HG02678 (cell line): Measurements from ENCODE around the gene SLC35G1.

Experiments used
- ATAC-seq: cut with Tn5 transposase; IDR thresholded peaks from one replicate; pipeline ENCODE4 v1.9.1; 2021; ENCODE audit warnings: mild to moderate bottlenecking, moderate library complexity; ENCODE audit not compliant: unreplicated experiment

SLC35G1 gene, protein sequence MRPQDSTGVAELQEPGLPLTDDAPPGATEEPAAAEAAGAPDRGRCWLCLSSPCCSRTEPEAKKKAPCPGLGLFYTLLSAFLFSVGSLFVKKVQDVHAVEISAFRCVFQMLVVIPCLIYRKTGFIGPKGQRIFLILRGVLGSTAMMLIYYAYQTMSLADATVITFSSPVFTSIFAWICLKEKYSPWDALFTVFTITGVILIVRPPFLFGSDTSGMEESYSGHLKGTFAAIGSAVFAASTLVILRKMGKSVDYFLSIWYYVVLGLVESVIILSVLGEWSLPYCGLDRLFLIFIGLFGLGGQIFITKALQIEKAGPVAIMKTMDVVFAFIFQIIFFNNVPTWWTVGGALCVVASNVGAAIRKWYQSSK

GRCh38 chr10:93893646-93894515, at the start of gene SLC35G1:
TSS of gene SLC35G1 (plus strand) at chr10:93893978. CDS start at chr10:93894034, 56 bp downstream.
- ATAC-seq = peak; percentile 94

- no peak for ATAC-seq
Observed at GRCh38 chr10:93844979-93845626, 48.7 kb upstream of the SLC35G1 start.

- ATAC-seq = no peak
Observed at GRCh38 chr10:93849593-93849992, 44.2 kb upstream of the SLC35G1 start.

- ATAC-seq = no peak
Observed at GRCh38 chr10:93850031-93851015, 43.5 kb upstream of the SLC35G1 start.

- ATAC-seq = no peak
Observed at GRCh38 chr10:93851169-93851568, 42.6 kb upstream of the SLC35G1 start.

- ATAC-seq = no peak
Observed at GRCh38 chr10:93852476-93853095, 41.2 kb upstream of the SLC35G1 start.

- no peak for ATAC-seq
Observed at GRCh38 chr10:93854975-93855374, 38.8 kb upstream of the SLC35G1 start.

DNA sequence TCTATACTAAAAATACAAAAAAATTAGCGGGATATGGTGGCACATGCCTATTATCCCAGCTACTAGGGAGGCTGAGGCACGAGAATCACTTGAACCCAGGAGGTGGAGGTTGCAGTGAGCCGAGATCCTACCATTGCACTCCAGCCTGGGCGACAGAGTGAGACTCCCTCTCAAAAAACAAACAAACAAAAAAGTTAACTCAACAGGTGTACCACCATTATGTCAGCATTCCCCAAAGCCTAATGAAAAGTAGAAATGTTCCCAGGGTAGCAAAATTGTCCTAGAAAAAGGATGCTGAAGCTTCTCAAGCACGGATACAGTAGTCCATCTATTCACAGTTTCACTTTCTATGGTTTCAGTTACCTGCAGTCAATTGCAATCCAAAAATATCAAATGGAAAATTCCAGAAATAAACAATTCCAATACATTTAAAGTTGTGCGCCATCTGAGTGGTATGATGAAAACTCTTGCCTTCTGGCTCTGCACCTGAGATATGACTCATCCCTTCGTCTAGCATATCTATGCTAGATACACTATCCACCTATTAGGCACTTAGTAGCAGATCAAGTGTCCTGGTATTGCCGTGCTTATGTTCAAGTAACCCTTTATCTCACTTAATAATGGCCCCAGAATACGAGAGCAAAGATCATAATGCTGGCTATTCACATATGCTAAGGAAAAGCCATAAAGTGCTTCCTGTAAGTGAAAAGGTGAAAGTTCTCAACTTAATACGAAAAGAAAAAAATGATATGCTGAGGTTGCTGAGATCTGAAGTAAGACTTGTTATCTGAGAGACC, 37.2 kb upstream of the SLC35G1 start:
- no peak for ATAC-seq

DNA sequence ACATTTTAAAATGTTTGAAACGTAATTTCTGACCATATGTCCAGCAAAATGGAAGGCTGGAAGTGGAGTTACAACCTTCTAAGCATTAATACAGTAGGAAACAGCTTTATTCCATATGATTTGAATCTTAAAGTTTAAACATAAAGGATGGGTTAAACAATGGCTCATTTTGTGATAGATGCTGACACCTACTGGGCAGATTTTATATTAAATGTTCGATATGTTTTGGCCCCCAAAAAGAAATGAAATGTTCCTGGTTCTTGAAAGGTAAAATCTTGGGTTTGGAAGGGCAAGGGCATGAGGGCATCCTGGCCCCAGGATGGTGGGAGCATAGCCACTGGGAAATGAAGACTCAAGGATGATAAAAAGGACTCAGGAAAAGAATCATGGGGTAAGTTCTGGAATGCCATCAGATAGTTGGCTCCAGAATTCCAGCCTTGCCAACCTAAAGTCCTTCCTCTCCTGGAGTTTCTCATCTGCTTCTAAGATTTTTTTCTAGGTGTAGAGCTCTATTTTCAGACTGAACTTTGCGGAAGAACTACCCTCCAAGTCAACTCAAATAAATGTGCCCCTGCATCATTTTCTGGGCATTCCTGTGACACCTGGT, 34.6 kb upstream of the SLC35G1 start:
- ATAC-seq = no peak

DNA sequence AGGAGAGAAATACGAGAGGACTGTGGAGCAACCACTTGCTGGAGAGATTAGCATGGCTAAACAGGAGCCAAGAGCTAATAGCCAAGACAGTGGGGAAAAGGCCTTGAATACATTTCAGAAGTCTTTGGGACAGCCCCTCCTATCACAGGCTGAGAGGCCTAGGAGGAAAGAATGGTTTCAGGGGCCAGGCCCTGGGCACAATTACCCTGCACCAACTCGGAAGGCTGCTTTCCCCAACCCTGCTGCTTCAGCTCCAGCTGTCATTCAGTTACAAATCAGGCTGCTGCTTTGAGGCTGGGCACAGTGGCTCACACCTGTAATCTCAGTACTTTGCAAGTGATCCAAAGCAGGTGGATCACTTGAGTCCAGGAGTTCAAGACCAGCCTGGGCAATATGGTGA, 32.0 kb upstream of the SLC35G1 start:
- ATAC-seq = no peak

- no peak for ATAC-seq
Observed at GRCh38 chr10:93865794-93866425, 27.9 kb upstream of the SLC35G1 start.

GRCh38 chr10:93867525-93867924, 26.3 kb upstream of the SLC35G1 start:
- ATAC-seq = no peak

- no peak for ATAC-seq
Observed at GRCh38 chr10:93871671-93872204, 22.0 kb upstream of the SLC35G1 start.

DNA sequence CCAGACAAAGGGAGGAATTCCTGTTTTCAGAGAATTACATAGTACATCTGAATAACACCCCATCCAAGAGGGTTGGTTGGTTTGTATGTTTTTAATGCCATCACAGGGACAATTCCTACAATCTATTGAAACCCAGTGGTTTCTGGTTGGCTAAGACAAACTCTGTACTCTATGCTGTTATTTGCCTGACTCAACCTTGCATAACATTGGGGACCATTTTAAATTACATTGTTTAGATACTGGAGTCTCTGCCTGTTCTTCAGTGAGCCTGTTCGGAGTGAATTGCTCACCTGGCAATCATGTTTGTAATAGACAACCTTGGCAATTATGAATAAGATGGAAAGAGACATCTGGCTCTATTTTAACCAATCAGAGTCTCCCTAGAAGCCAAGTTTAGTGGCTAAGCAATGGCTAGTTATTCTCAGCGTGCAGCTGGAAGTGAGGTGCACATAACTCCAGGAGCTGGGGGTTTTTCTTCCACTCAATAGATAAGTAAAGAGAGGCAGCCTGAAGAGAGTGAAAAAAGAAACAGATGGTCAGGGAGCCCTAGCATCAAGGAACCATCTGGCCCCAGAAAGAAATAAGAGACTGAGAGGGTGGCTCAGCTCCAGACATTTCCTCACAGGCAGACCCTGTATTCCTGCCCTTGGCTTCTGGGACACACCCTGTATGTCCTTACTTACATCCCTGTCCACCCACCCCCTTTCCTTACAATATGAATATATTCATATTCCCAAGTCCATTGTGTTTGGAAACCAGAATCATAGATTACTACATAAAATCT, 21.2 kb upstream of the SLC35G1 start:
- ATAC-seq = no peak

DNA sequence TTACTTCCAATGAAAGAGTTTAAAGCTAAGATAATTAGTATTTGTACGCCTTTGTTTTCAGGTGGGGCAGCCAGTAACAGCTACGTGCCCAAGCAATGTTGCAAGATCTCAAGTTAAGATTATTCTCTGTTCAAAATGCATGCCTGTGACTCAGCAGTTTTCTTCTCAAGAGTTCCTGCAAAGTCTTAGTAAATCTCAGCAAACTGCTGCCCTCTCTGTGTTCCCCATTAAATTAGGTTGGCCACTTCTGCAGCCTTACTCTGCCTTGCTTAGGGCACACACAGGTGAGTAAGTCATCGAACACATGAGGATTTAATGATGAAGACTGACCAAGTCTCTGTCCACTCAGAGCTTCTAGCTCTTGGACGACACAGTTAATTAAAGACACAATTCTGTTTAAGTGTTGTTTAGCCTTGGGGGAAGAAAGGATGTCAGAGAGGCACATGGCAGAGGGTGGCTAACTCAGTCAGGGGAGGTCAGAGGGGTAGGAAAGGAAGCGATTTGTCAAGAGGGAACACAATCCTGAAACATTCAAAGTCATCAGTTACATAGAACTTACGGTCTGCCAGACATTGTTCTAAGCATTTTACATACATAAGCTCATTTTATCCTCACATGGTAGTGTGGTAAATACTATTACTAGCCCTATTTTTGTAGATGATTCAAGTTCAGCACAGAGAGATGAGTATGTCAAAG, 20.2 kb upstream of the SLC35G1 start:
- ATAC-seq = no peak

DNA sequence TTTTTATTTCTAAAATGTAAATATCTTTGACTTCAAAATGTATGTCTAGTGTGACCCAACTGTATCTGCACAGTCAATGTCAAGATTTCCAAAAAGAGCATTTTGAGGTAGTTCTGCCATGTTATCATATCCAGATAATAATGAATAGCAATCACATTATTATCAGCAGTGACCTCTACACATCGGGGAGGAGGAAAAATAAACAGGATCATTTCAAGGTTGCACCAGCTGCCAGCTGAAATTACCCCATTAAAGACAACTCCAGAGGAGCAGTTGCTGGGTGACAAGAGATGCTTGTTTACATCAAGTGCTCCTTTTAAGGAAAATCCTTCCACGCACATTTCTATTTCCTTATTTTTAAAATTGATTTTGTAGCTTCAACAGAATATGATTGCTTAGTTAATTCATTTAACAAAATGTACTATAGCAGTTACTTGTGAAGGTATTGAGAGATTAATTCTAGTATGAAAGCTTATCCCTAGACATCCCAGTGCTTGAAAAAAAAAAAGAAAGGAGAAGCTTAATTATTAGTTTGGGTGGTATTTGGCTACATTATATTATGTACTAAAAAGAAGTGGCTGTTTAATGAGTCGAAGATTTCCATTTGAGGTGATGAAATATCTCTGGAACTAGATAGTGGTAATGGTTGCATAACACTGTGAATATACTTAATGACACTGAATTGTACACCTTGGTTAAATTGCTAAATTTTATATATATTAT, 19.3 kb upstream of the SLC35G1 start:
- no peak for ATAC-seq
